ENCODE data around the gene ELP6. TPM values are rescaled to one million over a fixed set of nuclear protein-coding genes. Genes with fewer than 3 reads are reported as not detected.

The ELP6 gene
- total RNA-seq, 4 donors from 2014 or later, result 10.6 to 52.2 (median 20.9) TPM

Small RNAs within 50 kb of the gene (small RNA-seq; reads per million reads assigned to genes)
- gene AC099778.2, result not detected
- gene RN7SL870P, result not detected

Other genes starting within 250 kb of the ELP6 start
- gene KIF9, start 230.9 kb downstream of the ELP6 start, total RNA-seq, result 10 to 100 TPM in 1 of 4 donors, 1 to 10 TPM in 2, under 1 TPM in 1; 0.85 to 10.8 (median 6.2) TPM
- 10 to 100 TPM; 10.3 to 11.9 (median 10.4) TPM for gene KLHL18, start 230.8 kb downstream of the ELP6 start, total RNA-seq
- 10 to 100 TPM; 14.0 to 27.3 (median 19.9) TPM for gene PTPN23, start 132.7 kb downstream of the ELP6 start, total RNA-seq
- 10 to 100 TPM; 32.6 to 87.2 (median 43.9) TPM for gene SCAP, start 37.8 kb downstream of the ELP6 start, total RNA-seq
- gene CSPG5, start 65.2 kb upstream of the ELP6 start, total RNA-seq, result 1 to 10 TPM in 2 of 4 donors, under 1 TPM in 2; 0.17 to 2.8 (median 0.98) TPM

All from subcutaneous adipose tissue (tissue), 4 donors.